HG03175 (cell line): ENCODE measurements around the gene HADHB.
A peak's percentile ranks its signal among the peaks of the same experiment; 100 is the strongest.
"Not testable (repeated sequence)": the region's sequence is repeated elsewhere in the genome, so short reads cannot be mapped to it uniquely, and the experiment has no call there.

Experiments used
- ATAC-seq: cut with Tn5 transposase; IDR thresholded peaks from one replicate; pipeline ENCODE4 v1.9.1; 2021; ENCODE audit warnings: mild to moderate bottlenecking, moderate library complexity; ENCODE audit not compliant: unreplicated experiment

HADHB gene

GRCh38 chr2:26326514-26326913 lies 81.8 kb downstream of the HADHB start:
- ATAC-seq, result no peak

- ATAC-seq, result no peak
Measured at GRCh38 chr2:26327291-26328272, 82.8 kb downstream of the HADHB start.

- not testable (repeated sequence) for ATAC-seq
Measured at GRCh38 chr2:26329083-26329482, 84.3 kb downstream of the HADHB start.

- ATAC-seq, result peak; percentile 85
Measured at GRCh38 chr2:26330114-26330549, 85.4 kb downstream of the HADHB start.

- ATAC-seq, result no peak
Measured at GRCh38 chr2:26330604-26331003, 85.9 kb downstream of the HADHB start.

GRCh38 chr2:26331321-26331720 lies 86.6 kb downstream of the HADHB start:
- ATAC-seq, result not testable (repeated sequence)

- no peak for ATAC-seq
Measured at GRCh38 chr2:26333293-26333692, 88.6 kb downstream of the HADHB start.

- ATAC-seq, result no peak
Measured at GRCh38 chr2:26335231-26335630, 90.5 kb downstream of the HADHB start.

- no peak for ATAC-seq
Measured at GRCh38 chr2:26336719-26337118, 92.0 kb downstream of the HADHB start.

GRCh38 chr2:26337298-26337697 lies 92.6 kb downstream of the HADHB start:
- ATAC-seq, result no peak
